T-helper 1 cell treated with Interleukin-12 subunit alpha and Interleukin-12 subunit beta and Interleukin-4 antibody, amounts not matched to agents 30 μg/mL and 1 μg/mL, for 36 hours (primary cell): ENCODE results near the gene GALNT17.

Experiments used
- H3K27ac Mint-ChIP-seq: one replicate; pipeline ENCODE4 v1.8.0; 2021; ENCODE audit warnings: mild to moderate bottlenecking, mixed read lengths
- H3K27me3 Mint-ChIP-seq: one replicate; pipeline ENCODE4 v1.8.0; 2021; ENCODE audit warnings: low read depth, mixed read lengths
- H3K36me3 Mint-ChIP-seq: one replicate; pipeline ENCODE4 v1.8.0; 2021; ENCODE audit warnings: low read depth, mixed read lengths
- H3K4me1 Mint-ChIP-seq: one replicate; pipeline ENCODE4 v1.8.0; 2021; ENCODE audit warnings: low read depth, mixed read lengths
- H3K4me3 Mint-ChIP-seq: one replicate; pipeline ENCODE4 v1.8.0; 2021; ENCODE audit warnings: mild to moderate bottlenecking, moderate library complexity, mixed read lengths
- H3K9me3 Mint-ChIP-seq: one replicate; pipeline ENCODE4 v1.8.0; 2021; ENCODE audit warnings: mixed read lengths

The GALNT17 gene

DNA sequence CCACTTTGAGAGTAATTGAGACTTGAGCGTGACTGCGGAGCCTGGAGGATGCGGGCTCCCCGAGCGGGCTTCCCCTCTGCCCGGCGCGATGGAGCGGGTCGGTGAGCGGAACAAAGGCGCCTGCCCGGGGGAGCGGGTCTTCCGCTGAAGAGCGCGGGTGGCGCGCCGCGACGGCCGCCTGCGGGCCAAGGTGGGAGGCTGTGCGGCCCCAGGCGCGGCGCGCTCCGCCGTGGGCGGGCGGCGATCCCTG, at the start of gene GALNT17:
Gene GALNT17 (plus strand): TSS at position 18 of the 250 bp plus-strand sequence.
- H3K4me1 Mint-ChIP-seq, result no peaks in the 10 kb centered on the region
- H3K4me3 Mint-ChIP-seq, result no peak within 1 kb of the TSS
- peaks cover 15% of the 10 kb centered on the region for H3K9me3 Mint-ChIP-seq
- no peak within 1 kb of the TSS for H3K27ac Mint-ChIP-seq
- H3K36me3 Mint-ChIP-seq, result no peaks in the 10 kb centered on the region
- peaks cover 16% of the 10 kb centered on the region for H3K27me3 Mint-ChIP-seq

DNA sequence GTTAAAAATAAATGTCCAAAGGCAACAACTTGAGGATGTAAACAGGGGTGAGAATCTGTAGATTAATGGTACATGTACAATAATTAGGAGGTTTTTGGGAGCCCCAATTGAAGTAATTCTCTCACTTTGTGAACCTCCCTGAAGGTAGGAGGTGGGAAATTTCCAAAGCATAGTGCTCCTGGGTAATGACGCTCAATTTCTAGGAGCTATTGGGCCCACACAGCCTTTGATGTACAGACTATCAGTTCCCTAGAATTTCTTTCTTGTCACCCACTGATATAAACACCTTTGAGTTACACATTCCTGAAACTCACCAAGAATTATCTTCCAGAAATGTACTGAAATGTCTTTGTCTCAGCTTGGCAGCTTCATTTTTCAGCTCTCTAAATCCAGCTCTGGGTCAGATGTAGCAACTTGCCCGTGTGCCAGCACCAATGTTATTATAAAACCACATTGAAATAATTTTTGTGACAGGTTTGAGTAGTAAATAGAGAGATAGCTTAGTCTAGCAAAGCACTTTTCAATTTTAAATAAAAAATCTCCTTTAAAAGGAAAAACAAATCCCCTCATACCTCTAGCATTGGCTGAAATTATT, 36.6 kb upstream of the GALNT17 start:
- Mint-ChIP-seq H3K4me1 (no peaks in the 10 kb centered on the region), H3K9me3 (peaks cover 51% of the 10 kb centered on the region), H3K36me3 (no peaks in the 10 kb centered on the region), H3K27me3 (no peaks in the 10 kb centered on the region), H3K27ac (no peak overlapping the region), H3K4me3 (no peak overlapping the region)

DNA sequence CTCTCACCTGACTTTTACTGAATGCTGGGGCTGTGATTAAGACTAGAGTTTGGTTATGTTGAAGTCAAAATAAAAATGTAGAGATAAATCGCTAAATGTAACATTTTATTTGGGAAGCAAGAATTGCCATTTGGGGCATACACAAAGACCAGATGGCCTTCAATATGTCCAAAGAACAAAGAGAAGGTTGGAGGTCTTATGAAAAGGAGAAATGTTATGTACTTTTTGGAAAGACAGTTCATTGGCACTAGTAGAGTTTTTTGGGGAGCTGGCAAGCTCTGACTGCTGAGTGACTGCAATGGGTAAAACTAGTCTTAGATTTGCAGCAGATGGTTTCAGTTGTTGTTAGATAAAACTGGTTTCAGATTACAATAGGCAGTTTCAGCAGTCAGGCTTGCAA, 35.6 kb upstream of the GALNT17 start:
- Mint-ChIP-seq H3K27me3 (no peaks in the 10 kb centered on the region), H3K4me3 (no peak overlapping the region), H3K27ac (no peak overlapping the region), H3K4me1 (no peaks in the 10 kb centered on the region), H3K36me3 (no peaks in the 10 kb centered on the region), H3K9me3 (peaks cover 43% of the 10 kb centered on the region)

DNA sequence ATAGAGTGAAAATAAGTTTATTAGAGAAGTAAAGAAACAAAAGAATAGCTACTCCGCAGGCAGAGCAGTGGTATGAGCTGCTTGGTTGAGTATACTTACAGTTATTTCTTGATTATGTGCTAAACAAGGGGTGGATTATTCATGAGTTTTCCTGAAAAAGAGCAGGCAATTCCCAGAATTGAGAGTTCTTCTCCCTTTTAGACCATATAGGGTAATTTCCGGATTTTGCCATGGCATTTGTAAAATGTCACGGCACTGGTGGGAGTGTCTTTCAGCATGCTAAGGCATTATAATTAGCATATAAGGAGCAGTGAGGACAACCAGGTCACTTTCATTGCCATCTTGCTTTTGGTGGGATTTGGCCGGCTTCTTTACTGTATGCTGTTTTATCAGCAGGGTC, 25.7 kb upstream of the GALNT17 start:
- Mint-ChIP-seq H3K27ac (no peak overlapping the region), H3K9me3 (peaks cover 39% of the 10 kb centered on the region), H3K4me1 (no peaks in the 10 kb centered on the region), H3K36me3 (no peaks in the 10 kb centered on the region), H3K4me3 (no peak overlapping the region), H3K27me3 (no peaks in the 10 kb centered on the region)

DNA sequence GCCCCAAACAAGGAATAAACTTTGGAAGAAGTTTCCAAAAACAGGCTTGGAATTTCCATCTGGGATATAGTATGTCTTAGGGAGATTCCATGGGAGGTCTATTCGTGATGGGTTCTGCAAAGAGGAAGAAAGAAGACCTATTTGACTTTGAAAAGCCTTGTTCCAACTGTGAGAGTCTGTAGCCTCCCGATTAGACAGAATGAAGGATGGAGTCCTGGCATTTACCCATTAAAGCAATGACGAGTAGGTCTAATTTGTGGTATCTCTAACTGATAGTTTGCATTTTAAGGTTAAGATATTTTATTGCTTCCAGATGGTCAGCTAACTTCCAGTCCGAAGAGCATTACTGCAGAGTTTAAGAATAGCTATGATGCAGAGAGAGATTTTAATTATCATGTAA, 19.5 kb upstream of the GALNT17 start:
- Mint-ChIP-seq H3K36me3 (no peaks in the 10 kb centered on the region), H3K4me3 (no peak overlapping the region), H3K9me3 (peaks cover 44% of the 10 kb centered on the region), H3K4me1 (no peaks in the 10 kb centered on the region), H3K27me3 (no peaks in the 10 kb centered on the region), H3K27ac (no peak overlapping the region)

DNA sequence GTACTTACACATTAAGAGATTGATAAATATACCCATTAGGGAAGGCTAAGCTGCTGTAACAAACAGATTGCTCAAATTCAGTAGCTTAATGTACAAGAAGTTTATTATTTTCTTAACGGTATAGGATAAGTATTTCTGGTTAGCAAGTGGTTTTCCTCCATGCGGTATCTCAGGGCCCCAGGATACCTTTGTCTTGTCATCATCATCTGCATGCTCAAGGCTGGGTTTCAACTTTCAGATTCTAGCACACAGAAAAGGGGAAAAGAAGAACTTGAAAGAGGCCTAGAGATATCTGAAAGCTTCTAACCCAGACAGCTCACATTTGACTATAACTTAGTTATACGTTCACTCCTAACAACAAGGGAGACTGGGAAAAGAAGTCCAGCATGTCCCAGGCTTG, 11.8 kb upstream of the GALNT17 start:
- Mint-ChIP-seq H3K27ac (no peak overlapping the region), H3K36me3 (no peaks in the 10 kb centered on the region), H3K4me1 (no peaks in the 10 kb centered on the region), H3K9me3 (peaks cover 27% of the 10 kb centered on the region), H3K27me3 (no peaks in the 10 kb centered on the region), H3K4me3 (no peak overlapping the region)

DNA sequence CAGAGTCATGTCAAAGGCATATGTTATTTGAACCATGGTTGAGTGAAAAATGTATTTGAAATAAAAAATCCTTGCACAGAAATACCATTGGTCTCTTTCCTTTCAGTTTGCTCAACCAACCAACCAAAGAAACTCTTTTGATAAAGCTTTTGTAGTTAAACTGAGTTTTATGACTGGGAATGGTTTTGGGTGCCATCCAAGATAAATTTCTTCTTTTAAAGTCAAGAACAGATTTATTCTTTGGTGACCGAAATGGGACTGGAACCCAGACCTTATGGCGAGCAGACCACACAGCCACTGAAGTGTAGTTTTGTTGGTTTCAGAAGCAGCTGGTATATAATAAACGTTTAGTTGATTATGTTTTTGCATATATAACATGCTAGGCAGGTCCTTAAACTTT, 2.8 kb upstream of the GALNT17 start:
- H3K27ac Mint-ChIP-seq, result no peak overlapping the region
- H3K27me3 Mint-ChIP-seq, result peaks cover 16% of the 10 kb centered on the region
- no peaks in the 10 kb centered on the region for H3K36me3 Mint-ChIP-seq
- peaks cover 13% of the 10 kb centered on the region for H3K9me3 Mint-ChIP-seq
- no peaks in the 10 kb centered on the region for H3K4me1 Mint-ChIP-seq
- no peak overlapping the region for H3K4me3 Mint-ChIP-seq

DNA sequence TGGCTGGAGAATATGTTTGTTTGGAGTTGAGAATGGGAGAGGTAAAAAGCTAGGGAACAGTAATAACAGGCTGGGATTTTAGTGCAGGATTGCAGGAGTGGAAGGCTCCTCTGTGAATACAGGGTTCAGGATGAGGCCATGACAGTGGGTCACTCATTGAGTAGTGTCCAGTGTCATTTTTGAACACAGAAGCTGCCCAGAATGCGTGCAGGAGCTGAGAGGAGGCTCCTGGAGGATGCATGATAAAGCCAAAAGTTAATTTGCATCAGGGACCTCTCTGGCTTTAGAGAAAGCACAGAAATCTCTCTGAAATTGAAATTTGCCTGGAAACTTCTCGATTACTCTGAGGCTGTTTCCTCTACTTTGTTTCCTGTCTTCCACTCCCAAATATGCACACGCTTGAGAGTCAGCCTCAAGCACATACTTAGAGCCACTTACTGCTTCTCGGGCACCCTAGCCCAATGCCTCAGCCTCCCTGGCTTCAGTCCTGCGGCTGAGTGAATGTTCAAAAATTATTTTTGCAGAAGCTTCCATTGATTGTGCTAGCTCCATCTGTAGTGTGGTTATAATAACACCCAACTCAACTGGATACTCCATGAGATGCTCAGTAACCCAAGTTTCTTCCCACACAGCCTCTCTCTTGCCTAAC, 1.8 kb upstream of the GALNT17 start:
- H3K9me3 Mint-ChIP-seq, result peaks cover 15% of the 10 kb centered on the region
- H3K27ac Mint-ChIP-seq, result no peak overlapping the region
- H3K27me3 Mint-ChIP-seq, result peaks cover 16% of the 10 kb centered on the region
- no peaks in the 10 kb centered on the region for H3K4me1 Mint-ChIP-seq
- H3K36me3 Mint-ChIP-seq, result no peaks in the 10 kb centered on the region
- no peak overlapping the region for H3K4me3 Mint-ChIP-seq

DNA sequence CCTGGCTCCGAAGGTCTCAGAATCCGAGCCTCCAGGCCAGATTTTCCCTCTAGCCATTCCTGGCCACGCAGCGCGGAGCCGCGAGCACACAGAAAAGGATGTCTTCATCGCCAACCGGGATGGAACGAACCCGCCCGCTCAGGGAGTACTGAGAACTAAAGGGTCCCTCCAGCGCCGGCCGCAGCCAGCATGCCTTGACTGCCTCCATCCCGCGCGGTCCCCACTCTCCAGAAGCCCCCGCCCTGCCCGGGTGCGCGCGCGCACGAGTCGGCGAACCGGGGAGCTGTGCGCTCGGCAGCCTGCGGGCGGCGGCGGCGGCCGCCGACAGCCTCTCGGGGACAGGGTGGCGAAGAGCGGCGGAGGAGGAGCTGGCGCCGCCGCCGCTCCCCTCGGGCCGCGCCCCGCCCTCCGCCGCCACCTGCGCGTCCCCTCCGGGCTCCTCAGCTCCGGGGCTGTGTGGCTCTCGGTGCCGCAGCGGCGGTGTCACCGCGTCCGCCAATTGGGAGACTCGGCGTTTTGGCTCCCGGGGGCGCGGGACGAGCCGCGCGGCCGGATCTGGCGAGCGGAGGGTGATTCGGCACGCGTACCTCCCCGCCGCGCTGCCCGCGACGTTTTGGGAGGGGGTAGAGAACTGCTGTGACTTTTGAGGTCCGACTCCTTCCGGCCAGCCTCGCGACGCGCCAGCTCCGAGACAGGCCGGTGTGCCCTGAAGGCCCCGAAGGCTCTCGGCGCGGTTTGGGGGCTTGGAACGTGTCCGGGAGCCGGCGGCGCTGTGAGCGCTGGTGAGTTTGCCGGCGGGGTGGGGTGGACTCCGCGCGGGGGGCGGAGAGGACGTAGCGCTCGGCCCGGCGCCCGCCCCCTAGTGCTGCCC, 453 bp upstream of the GALNT17 start:
- Mint-ChIP-seq H3K27ac (no peak overlapping the region), H3K9me3 (peaks cover 15% of the 10 kb centered on the region), H3K4me1 (no peaks in the 10 kb centered on the region), H3K4me3 (no peak overlapping the region), H3K36me3 (no peaks in the 10 kb centered on the region), H3K27me3 (peaks cover 16% of the 10 kb centered on the region)

DNA sequence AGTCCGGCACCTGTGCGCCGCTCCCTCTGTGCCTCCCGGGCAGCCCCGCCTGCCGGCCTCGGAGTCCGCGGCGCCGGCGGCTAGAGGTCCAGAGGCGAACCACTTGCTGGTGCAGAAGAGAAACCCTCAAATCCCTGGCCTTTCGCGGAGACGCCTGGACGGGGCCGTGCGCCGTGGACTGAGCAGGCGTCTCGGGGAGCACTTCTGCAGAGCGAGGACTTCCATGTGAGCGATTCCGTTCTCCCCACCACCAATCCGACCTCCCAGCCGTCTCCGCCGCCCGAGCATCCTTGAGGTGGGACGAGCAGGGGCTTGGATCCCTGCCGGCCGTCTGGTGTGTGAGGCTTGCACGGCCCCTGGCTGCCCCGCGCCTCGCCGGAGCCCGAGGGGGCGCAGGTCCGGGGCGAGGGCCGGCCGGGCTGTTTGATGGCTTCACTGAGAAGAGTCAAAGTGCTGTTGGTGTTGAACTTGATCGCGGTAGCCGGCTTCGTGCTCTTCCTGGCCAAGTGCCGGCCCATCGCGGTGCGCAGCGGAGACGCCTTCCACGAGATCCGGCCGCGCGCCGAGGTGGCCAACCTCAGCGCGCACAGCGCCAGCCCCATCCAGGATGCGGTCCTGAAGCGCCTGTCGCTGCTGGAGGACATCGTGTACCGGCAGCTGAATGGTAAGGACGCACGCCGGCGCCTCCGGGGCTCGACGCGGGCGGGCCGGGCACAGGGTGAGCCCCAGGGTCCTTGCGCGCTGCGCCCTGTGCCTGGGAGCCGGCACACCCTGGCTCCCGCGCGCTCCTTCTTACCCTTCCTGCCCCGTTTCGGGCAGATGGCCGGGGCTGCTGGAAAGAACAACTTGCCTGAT, 660 bp downstream of the GALNT17 start:
- Mint-ChIP-seq H3K27me3 (peaks cover 16% of the 10 kb centered on the region), H3K27ac (no peak overlapping the region), H3K4me3 (no peak overlapping the region), H3K36me3 (no peaks in the 10 kb centered on the region), H3K9me3 (peaks cover 13% of the 10 kb centered on the region), H3K4me1 (no peaks in the 10 kb centered on the region)

DNA sequence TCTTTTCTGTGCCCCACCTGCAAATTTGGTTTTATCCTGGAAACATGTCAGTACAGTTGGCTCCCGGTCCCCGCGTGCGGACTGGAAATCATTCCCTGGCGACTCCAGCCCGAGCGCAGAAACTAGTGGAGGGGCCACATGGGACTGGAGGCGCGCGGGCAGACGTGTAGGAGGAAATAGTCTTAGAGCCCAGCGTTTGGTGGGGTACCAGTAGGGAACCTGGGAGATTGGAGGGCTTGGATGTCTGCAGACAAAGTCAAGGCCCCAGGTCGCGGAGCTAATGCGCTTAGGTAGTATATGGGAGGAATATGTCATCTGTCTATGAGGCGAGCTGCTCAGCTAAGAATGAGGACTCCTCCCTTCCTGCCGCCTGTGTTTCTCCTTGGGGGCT, 1.3 kb downstream of the GALNT17 start:
- no peak overlapping the region for H3K4me3 Mint-ChIP-seq
- no peaks in the 10 kb centered on the region for H3K4me1 Mint-ChIP-seq
- peaks cover 13% of the 10 kb centered on the region for H3K9me3 Mint-ChIP-seq
- H3K27ac Mint-ChIP-seq, result no peak overlapping the region
- peaks cover 16% of the 10 kb centered on the region for H3K27me3 Mint-ChIP-seq
- no peaks in the 10 kb centered on the region for H3K36me3 Mint-ChIP-seq

DNA sequence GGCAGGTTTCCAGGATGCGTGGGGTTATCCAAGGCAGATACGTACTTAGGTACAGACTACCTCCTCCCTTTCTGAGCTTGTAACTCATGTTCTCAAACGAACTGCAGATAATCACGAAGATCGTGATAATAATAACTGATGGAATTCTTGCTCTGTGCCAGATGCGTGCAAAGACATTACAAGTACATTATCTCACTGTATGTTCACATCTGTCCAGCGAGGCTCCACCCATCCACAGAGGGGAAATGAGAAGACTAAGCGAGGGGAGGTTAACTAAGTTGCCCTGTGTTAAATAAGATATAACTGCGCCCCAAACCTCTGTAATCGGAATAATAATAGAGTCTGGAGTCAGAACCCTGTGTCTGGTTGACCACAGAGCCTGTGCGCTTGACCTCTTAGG, 1.9 kb downstream of the GALNT17 start:
- Mint-ChIP-seq H3K4me3 (no peak overlapping the region), H3K4me1 (no peaks in the 10 kb centered on the region), H3K27me3 (peaks cover 16% of the 10 kb centered on the region), H3K9me3 (peaks cover 12% of the 10 kb centered on the region), H3K27ac (no peak overlapping the region), H3K36me3 (no peaks in the 10 kb centered on the region)

DNA sequence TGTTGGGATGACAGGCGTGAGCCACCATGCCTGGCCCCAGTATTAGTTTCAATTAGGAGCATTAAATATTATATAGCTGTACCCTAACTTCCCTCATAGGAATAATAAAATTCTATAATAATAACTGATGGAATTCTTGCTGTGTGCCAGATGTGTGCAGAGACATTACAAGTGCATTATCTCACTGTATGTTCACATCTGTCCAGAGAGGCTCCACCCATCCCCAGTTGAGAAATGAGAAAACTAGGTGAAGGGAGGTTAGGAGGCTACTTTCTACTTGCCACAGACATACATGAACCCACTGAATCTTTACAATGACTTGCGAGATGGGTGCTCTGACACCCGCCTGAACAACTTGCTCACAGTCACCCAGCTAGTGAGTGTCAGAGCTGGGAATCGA, 3.2 kb downstream of the GALNT17 start:
- Mint-ChIP-seq H3K9me3 (peaks cover 19% of the 10 kb centered on the region), H3K27ac (no peak overlapping the region), H3K4me1 (no peaks in the 10 kb centered on the region), H3K4me3 (no peak overlapping the region), H3K36me3 (no peaks in the 10 kb centered on the region), H3K27me3 (peaks cover 11% of the 10 kb centered on the region)

DNA sequence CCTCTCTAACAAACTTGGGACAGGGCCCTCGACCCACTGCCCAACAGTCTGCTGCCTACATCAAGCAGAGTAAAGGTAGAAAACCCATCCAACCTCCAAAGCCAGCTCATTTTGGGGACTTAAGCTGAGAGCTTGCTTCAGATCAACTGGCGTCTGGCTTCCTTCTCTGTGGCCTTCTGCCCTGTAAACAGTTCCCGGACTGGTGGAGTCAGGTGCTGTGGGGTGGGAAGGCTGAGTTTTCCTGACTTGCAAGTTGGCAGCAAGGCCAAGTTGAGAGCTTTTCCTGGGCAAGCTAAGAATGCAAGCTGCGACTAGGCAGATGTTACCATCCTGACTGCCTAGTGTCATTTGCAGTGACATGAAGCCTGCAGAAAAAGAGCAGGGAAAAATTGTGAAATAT, 3.7 kb downstream of the GALNT17 start:
- Mint-ChIP-seq H3K4me1 (no peaks in the 10 kb centered on the region), H3K36me3 (no peaks in the 10 kb centered on the region), H3K27me3 (peaks cover 9% of the 10 kb centered on the region), H3K27ac (no peak overlapping the region), H3K4me3 (no peak overlapping the region), H3K9me3 (peaks cover 24% of the 10 kb centered on the region)
